ENCODE measurements around the gene B3GNT7.
"Not testable (repeated sequence)": the region's sequence is repeated elsewhere in the genome, so short reads cannot be mapped to it uniquely, and the experiment has no call there.

B3GNT7 gene

GRCh38 chr2:231387904-231388724, 7.4 kb upstream of the B3GNT7 start:
- DNase-seq: no peak

GRCh38 chr2:231388725-231389346, 6.7 kb upstream of the B3GNT7 start:
- no peak for DNase-seq

DNA sequence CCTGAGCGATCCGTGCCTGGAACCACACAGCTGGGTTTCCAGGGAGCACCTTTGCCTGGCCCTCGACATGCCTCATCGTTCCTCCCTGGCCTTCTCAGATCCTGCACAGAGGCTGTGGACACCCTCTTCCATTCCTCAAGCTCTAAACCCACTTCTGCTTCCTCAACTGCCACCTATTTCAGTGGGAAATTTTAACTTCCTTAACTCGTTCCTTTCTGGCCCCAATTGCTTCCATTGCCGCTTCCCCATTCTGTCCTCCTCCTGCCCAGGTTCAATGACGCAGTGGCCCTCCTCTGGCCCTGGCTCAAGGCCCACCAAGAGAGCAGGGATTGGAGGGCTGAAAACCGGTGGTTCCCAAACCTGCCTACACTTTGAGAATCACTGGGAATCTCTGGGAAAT, 4.8 kb upstream of the B3GNT7 start:
- DNase-seq: no peak

DNA sequence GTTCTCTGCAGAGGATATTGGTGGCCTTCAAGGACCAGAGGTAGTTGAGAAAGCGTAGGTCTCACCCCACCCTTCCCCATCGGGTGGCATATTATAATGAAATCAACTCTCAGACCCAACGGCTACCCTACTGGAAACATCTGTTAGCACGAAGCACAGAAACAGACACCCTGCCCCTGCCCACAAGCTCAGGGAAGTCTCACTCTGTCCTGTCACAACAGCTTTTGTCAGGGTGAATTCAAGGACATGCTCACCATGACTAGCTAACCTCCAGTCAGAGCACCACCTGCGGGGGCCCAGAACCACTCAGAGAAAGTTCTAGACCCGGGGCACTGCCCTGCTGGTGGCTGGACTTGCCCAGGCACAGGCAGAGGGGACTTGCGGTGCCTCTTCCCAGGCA, 3.5 kb upstream of the B3GNT7 start:
- no peak for DNase-seq

- no peak for DNase-seq
Measured at GRCh38 chr2:231392431-231393148, 2.9 kb upstream of the B3GNT7 start.

GRCh38 chr2:231393149-231394131, 2.1 kb upstream of the B3GNT7 start:
- no peak for DNase-seq

DNA sequence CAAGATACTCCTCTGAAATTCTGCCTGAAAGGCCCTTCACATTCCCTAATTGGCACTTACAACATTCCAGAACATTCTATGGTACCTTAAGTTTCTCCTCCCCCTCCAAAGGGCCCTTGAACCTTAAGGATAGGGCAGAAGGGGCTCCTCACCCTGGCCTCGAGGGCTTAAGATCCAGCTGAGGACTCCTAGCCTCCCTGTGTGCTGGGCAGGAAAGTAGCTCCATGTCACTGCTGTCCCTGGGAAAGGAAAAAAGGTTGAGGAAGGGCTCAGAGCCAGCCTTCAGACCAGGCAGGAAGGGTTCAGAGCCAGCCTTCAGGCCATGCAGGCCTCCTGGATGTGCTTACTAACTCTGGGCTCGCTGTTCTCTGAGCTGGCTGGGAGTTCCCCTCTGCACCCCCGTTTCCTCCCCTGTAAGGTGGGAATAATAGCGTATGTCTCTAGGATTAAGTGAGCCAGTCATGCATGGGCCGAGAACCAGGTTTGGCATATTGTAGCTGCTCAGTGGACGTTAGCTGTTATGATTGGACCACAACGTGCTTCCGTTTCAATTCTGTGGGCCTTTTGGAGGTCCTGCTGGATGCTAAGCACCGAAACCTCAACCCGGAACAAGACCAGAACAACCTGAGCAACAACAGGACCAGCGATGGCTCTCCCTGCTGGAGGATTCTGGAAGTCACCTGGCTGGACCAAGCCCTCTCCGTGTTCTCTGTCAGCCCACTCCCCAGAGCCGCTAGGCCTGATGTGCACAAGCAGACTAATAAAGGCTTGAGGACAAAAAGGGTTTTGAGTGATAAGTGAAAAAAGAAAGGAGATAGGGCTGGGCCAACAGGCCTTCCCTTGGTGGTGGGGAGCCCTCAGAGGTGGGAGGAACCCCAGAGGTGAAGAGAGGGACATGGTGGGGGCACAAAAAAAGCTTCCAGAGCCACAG, 1.0 kb upstream of the B3GNT7 start:
- no peak for DNase-seq

DNA sequence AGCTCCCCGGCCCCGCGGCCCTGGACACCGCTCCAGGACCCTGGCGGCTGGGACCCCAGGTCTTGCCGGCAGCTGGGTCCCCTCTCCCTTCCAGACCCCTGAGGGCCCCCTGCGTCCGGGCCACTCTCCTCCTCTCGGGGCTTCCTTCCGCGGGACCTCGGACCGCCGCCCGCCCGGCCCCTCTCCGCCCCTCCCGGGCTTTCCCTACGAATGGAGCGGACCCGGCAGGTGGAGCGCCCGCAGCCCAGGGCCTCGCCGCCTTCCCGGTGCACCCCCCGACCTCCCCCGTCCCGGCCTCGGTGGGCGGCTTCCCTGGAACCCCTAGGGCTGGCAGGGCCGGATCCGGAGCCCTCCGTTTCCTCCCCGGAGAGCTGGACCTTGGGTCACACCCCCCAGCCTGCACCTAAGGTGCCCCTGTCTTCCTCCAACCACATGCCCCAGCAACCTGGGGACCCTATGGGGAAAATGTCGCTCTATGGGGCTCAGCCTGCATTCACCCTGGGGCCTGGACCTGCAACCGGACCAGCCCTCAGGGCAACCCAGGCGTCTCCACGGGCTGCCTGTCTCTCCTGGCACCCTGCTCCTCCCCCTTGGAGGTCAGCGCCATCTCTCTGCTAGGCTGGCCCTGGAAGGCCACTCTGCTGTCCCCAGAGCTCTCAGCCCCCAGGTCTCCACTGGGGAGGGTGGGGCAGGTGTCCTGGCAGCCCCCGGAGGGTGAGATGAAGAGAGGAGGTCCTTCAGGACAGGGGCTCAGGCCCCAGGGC, 730 bp downstream of the B3GNT7 start:
- no peak for DNase-seq

GRCh38 chr2:231397011-231397927, 1.8 kb downstream of the B3GNT7 start:
- no peak for DNase-seq

DNA sequence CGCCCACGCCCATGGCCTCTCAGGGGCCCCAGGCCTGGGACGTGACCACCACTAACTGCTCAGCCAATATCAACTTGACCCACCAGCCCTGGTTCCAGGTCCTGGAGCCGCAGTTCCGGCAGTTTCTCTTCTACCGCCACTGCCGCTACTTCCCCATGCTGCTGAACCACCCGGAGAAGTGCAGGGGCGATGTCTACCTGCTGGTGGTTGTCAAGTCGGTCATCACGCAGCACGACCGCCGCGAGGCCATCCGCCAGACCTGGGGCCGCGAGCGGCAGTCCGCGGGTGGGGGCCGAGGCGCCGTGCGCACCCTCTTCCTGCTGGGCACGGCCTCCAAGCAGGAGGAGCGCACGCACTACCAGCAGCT, 2.4 kb downstream of the B3GNT7 start:
- no peak for DNase-seq

- DNase-seq: no peak
Measured at GRCh38 chr2:231398585-231398984, 3.1 kb downstream of the B3GNT7 start.

GRCh38 chr2:231399046-231399852, 3.7 kb downstream of the B3GNT7 start:
- no peak for DNase-seq

DNA sequence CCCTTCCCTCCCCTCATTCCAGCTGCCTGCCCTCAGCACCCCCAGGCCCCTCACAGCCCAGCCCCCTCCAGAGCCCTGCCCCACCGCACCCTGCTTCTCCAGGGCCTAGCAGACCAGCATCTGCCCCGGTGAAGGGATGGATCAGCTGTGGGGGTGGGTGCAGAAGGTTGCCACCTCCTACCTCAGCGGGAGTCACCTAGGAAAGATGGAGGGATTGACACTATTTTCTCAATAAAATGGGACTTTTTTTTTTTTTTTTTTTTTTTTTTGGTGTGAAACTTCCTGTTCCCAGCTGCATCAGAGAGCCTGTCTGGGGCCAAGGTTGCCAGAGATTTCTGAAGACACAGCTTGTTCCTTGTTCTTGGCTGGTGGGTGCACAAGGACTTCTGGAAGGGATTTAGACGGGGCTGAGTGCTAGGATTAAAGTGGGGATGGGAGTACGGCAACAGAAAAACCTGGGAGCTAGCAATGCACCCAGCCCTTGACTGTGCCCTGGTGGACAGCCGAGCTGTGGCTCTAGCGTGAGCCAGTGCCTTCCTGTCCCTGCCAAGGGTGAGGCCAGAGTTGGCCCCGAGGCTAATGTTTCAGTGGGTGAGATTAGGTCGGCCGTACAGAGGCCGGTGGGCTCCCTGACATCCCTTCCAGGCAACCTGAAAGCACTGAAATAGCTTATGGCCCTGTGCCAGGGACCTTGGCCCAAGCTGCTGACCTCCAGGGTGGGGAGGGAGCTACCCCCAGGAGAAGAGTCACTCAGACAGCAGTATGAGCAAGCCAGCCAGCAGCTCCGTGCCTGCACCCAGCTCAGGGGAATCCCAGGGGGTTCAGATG, 4.6 kb downstream of the B3GNT7 start:
- DNase-seq: peak; percentile 33

- not testable (repeated sequence) for DNase-seq
Measured at GRCh38 chr2:231400681-231401080, 5.2 kb downstream of the B3GNT7 start.

- DNase-seq: not testable (repeated sequence)
Measured at GRCh38 chr2:231401101-231401500, 5.6 kb downstream of the B3GNT7 start.

GRCh38 chr2:231403421-231404182, 8.1 kb downstream of the B3GNT7 start:
- not testable (repeated sequence) for DNase-seq

GRCh38 chr2:231404183-231404578, 8.7 kb downstream of the B3GNT7 start:
- not testable (repeated sequence) for DNase-seq
